ENCODE results near the gene LAMA4. TPM values are rescaled to one million over a fixed set of nuclear protein-coding genes. Genes with fewer than 3 reads are reported as not detected.

LAMA4 gene
- total and polyA plus RNA-seq, 2 of the 13 experiments (the other 11 are each of a cell fraction or from before 2014, with no cell fraction given), result not detected

GRCh38 chr6:112087136-112087911 is 167.0 kb downstream of the LAMA4 start, which contains the start of the genes FAM229B and TUBE1 (continued):
- TF ChIP-seq ZNF75D (CRISPR knock-in tag; IDR thresholded peaks at IDR 0.05; ENCODE audit: borderline replicate concordance) (no peak), PLSCR1 (CRISPR knock-in tag; IDR thresholded peaks at IDR 0.05; ENCODE audit: borderline replicate concordance) (no peak), CHCHD3 (CRISPR knock-in tag; IDR thresholded peaks at IDR 0.05) (no peak), ZNF234 (CRISPR knock-in tag; conservative IDR thresholded peaks at IDR 0.05) (no peak), ZSCAN9 (CRISPR knock-in tag; IDR thresholded peaks at IDR 0.05; ENCODE audit: borderline replicate concordance) (peak; percentile 89; the same call in 1 of the 2 replicates), HIVEP1 (CRISPR knock-in tag; IDR thresholded peaks at IDR 0.05) (peak; percentile 80; the same call in 1 of the 2 replicates), RARG (CRISPR knock-in tag; IDR thresholded peaks at IDR 0.05; ENCODE audit: low read depth) (no peak), SAP130 (CRISPR knock-in tag; IDR thresholded peaks at IDR 0.05; ENCODE audit: low read depth) (peak; percentile 96), RFX3 (CRISPR knock-in tag; IDR thresholded peaks at IDR 0.05) (peak; percentile 91), ZFAT (CRISPR knock-in tag; conservative IDR thresholded peaks at IDR 0.05) (no peak), NCOA2 (CRISPR knock-in tag; IDR thresholded peaks at IDR 0.05) (peak; percentile 40), ZNF589 (CRISPR knock-in tag; conservative IDR thresholded peaks at IDR 0.05) (peak; percentile 51; the same call in 1 of the 2 replicates), MED8 (CRISPR knock-in tag; IDR thresholded peaks at IDR 0.05; ENCODE audit: insufficient replicate concordance) (no peak), MIER2 (CRISPR knock-in tag; IDR thresholded peaks at IDR 0.05) (peak; percentile 74; the same call in 1 of the 2 replicates), ZNF280D (CRISPR knock-in tag; IDR thresholded peaks at IDR 0.05) (peak; percentile 76; the same call in 1 of the 2 replicates), POGK (CRISPR knock-in tag; conservative IDR thresholded peaks at IDR 0.05) (peak; percentile 85)
- TF ChIP-seq, protein P1, sequence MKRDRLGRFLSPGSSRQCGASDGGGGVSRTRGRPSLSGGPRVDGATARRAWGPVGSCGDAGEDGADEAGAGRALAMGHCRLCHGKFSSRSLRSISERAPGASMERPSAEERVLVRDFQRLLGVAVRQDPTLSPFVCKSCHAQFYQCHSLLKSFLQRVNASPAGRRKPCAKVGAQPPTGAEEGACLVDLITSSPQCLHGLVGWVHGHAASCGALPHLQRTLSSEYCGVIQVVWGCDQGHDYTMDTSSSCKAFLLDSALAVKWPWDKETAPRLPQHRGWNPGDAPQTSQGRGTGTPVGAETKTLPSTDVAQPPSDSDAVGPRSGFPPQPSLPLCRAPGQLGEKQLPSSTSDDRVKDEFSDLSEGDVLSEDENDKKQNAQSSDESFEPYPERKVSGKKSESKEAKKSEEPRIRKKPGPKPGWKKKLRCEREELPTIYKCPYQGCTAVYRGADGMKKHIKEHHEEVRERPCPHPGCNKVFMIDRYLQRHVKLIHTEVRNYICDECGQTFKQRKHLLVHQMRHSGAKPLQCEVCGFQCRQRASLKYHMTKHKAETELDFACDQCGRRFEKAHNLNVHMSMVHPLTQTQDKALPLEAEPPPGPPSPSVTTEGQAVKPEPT (CRISPR knock-in tag; IDR thresholded peaks at IDR 0.05; ENCODE audit: low read depth), result no peak; the same call in 1 of the 2 replicates
- TF ChIP-seq, protein P2, sequence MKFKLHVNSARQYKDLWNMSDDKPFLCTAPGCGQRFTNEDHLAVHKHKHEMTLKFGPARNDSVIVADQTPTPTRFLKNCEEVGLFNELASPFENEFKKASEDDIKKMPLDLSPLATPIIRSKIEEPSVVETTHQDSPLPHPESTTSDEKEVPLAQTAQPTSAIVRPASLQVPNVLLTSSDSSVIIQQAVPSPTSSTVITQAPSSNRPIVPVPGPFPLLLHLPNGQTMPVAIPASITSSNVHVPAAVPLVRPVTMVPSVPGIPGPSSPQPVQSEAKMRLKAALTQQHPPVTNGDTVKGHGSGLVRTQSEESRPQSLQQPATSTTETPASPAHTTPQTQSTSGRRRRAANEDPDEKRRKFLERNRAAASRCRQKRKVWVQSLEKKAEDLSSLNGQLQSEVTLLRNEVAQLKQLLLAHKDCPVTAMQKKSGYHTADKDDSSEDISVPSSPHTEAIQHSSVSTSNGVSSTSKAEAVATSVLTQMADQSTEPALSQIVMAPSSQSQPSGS (CRISPR knock-in tag; IDR thresholded peaks at IDR 0.05), result peak; percentile 77
